Smooth muscle cell of bladder (primary cell): Measurements from ENCODE around the gene BMF. TPM values are rescaled to one million over a fixed set of nuclear protein-coding genes. Genes with fewer than 3 reads are reported as not detected.

Experiments used
- total RNA-seq: library from RNA; depleted of rRNA; stranded (reverse); fragments of >200 nt; gene quantifications from 2 replicates; pipeline ENCODE4 v1.2.3, GENCODE V29; 2014

BMF gene, protein sequence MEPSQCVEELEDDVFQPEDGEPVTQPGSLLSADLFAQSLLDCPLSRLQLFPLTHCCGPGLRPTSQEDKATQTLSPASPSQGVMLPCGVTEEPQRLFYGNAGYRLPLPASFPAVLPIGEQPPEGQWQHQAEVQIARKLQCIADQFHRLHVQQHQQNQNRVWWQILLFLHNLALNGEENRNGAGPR
- 4.6 and 5.3 TPM in 2 replicates for total RNA-seq

DNA sequence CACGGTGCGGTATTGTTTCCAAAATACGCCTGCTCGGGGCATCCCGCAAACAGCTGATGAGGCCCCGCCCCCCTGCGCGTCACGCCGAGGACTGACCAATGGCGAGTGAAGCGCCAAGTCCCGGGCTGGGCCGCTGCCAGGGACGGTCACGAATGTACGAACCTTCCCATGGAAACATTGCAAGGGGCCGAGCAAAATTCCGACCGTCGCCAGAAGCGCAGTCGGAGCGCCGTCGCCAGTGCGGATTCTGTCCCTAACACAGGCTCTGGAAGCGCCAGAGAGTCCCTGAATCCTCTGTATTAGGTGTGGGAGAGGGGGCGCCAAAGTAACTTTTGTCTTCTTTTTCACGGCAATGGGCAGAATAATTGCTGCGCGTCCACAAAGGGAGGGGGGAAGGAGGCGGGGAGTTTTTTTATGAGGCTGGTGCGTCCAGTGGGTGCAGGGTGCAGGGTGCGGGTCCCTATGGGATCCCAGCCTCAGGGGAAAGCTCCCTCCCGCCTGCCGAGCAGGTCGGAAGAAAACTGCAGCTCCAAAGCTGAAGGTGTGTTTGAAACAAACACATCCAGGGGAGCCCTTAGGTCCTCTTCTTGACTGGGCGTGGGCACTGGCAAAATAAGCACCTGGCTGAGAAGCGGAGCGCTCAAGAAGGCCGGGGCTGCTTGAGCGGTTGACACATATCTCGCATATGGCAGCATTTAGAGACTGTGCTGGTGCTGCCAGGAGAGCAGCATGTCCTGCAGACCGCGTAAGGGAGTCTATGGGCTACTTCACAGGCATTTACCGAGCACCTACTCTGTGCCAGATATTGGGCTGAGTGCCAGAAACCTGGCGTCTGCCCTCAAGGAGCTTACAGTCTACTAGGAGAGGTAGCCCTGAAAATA, at the start of gene BMF:
Gene BMF (minus strand): TSS at position 25 of the 881 bp plus-strand sequence. CDS start 2,793 bp downstream, outside the sequence.

DNA sequence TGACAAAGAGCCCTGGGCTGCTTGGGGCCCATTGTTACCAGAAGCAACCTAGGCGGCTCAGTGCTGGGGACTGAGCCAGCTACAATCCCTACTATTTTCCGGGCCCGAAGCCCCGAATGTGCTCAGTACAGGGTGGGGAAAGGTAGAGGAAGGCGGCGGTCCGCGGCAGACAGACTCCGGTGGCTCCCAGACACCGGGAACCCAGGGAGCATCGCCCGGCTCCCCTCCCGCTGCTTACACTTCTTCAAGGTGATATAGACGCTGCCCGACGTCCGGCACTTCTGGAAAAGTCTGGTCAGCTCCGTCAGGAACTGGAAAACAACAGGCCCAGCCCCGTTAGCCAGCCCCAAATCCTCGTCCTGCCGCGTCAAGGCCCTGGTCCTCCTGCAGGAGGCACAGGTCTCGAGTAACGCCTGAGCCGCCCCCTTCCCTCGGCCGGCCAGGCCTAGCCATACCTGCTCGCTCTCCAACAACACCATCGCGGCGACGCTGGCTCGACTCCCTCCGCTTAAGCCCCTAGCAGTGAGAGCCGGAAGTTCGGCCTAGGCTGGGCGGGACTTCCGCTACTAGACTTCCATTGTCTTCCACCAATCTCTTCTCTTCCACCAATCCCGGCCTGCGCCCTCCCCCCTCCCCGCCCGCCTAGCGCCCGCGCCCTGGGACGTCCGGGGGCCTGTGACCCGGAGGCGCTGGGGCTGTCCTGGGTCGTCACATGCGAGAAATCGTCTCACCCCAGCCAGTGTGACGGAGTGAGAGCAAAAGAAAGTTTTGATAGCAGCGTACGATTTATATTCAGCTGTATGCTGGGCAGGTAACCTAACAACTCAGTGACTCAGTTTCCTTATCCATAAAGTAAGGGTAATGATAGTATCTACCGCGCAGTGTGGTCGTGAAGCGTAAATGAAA, 69.8 kb downstream of the BMF start, which contains the start of gene SRP14:
Gene SRP14 (minus strand): TSS at position 544 of the 906 bp plus-strand sequence. CDS start 65 bp downstream, at position 479.

Other genes with a start within 250 kb of the BMF start
- 99.7 and 108 TPM in 2 replicates for gene GPR176, start 188.6 kb downstream of the BMF start, total RNA-seq
- 59.4 and 62.0 TPM in 2 replicates for gene EIF2AK4, start 174.8 kb downstream of the BMF start, total RNA-seq
- gene SRP14, start 69.7 kb downstream of the BMF start, total RNA-seq = 213 and 285 TPM in 2 replicates
- gene BUB1B, start 52.2 kb upstream of the BMF start, total RNA-seq = 2.4 and 2.9 TPM in 2 replicates
- gene PAK6, start 130.2 kb upstream of the BMF start, total RNA-seq = not detected in 2 replicates
- gene ANKRD63, start 174.2 kb upstream of the BMF start, total RNA-seq = not detected in 2 replicates
- under 0.01 and 0.18 TPM in 2 replicates for gene PLCB2, start 199.1 kb upstream of the BMF start, total RNA-seq
- 7.3 and 10.4 TPM in 2 replicates for gene INAFM2, start 214.8 kb upstream of the BMF start, total RNA-seq
- gene CCDC9B, start 232.1 kb upstream of the BMF start, total RNA-seq = 13.8 and 19.0 TPM in 2 replicates
- not detected in 2 replicates for gene PHGR1, start 242.2 kb upstream of the BMF start, total RNA-seq
- gene DISP2, start 249.3 kb upstream of the BMF start, total RNA-seq = under 0.01 and 0.09 TPM in 2 replicates